ENCODE results near the gene TBL1XR1.
"Not testable (repeated sequence)": the region's sequence is repeated elsewhere in the genome, so short reads cannot be mapped to it uniquely, and the experiment has no call there.

TBL1XR1 gene

GRCh38 chr3:177186306-177186705 lies 11.0 kb downstream of the TBL1XR1 start:
- no peaks in the 10 kb centered on the region for H3K36me3 ChIP-seq (ENCODE audit: control insufficient read depth, insufficient read depth, low read length)
- H3K27me3 ChIP-seq (replicated peaks; ENCODE audit: control insufficient read depth, insufficient read depth, low read length, poor library complexity, severe bottlenecking) = no peaks in the 10 kb centered on the region
- H3K27ac ChIP-seq (ENCODE audit: insufficient read depth, low read length, poor library complexity, severe bottlenecking) = no peak overlapping the region
- H3K9me3 ChIP-seq (ENCODE audit: control insufficient read depth, low read length) = no peaks in the 10 kb centered on the region
- H3K4me1 ChIP-seq (ENCODE audit: control insufficient read depth, insufficient read depth, low read length, poor library complexity, severe bottlenecking) = peaks cover 32% of the 10 kb centered on the region
- H3K4me3 ChIP-seq (ENCODE audit: insufficient read depth, low read depth, low read length, poor library complexity, severe bottlenecking) = no peak overlapping the region
- no peak for DNase-seq

- Histone ChIP-seq H3K9me3 (ENCODE audit: control insufficient read depth, low read length) (no peaks in the 10 kb centered on the region), H3K27me3 (replicated peaks; ENCODE audit: control insufficient read depth, insufficient read depth, low read length, poor library complexity, severe bottlenecking) (no peaks in the 10 kb centered on the region), H3K27ac (ENCODE audit: insufficient read depth, low read length, poor library complexity, severe bottlenecking) (no peak overlapping the region), H3K36me3 (ENCODE audit: control insufficient read depth, insufficient read depth, low read length) (no peaks in the 10 kb centered on the region), H3K4me3 (ENCODE audit: insufficient read depth, low read depth, low read length, poor library complexity, severe bottlenecking) (no peak overlapping the region), H3K4me1 (ENCODE audit: control insufficient read depth, insufficient read depth, low read length, poor library complexity, severe bottlenecking) (peaks cover 27% of the 10 kb centered on the region)
- DNase-seq = no peak
Observed at GRCh38 chr3:177185035-177185574, 12.2 kb downstream of the TBL1XR1 start.

GRCh38 chr3:177184602-177185001 lies 12.7 kb downstream of the TBL1XR1 start:
- not testable (repeated sequence) for H3K4me3 ChIP-seq (ENCODE audit: insufficient read depth, low read depth, low read length, poor library complexity, severe bottlenecking); H3K9me3 ChIP-seq (ENCODE audit: control insufficient read depth, low read length); H3K36me3 ChIP-seq (ENCODE audit: control insufficient read depth, insufficient read depth, low read length); DNase-seq; H3K27ac ChIP-seq (ENCODE audit: insufficient read depth, low read length, poor library complexity, severe bottlenecking); H3K27me3 ChIP-seq (replicated peaks; ENCODE audit: control insufficient read depth, insufficient read depth, low read length, poor library complexity, severe bottlenecking)
- H3K4me1 ChIP-seq (ENCODE audit: control insufficient read depth, insufficient read depth, low read length, poor library complexity, severe bottlenecking) = peaks cover 27% of the 10 kb centered on the region

GRCh38 chr3:177182352-177182751 lies 14.9 kb downstream of the TBL1XR1 start:
- Histone ChIP-seq H3K27me3 (replicated peaks; ENCODE audit: control insufficient read depth, insufficient read depth, low read length, poor library complexity, severe bottlenecking) (no peaks in the 10 kb centered on the region), H3K4me1 (ENCODE audit: control insufficient read depth, insufficient read depth, low read length, poor library complexity, severe bottlenecking) (peaks cover 27% of the 10 kb centered on the region), H3K9me3 (ENCODE audit: control insufficient read depth, low read length) (no peaks in the 10 kb centered on the region), H3K36me3 (ENCODE audit: control insufficient read depth, insufficient read depth, low read length) (no peaks in the 10 kb centered on the region), H3K4me3 (ENCODE audit: insufficient read depth, low read depth, low read length, poor library complexity, severe bottlenecking) (no peak overlapping the region), H3K27ac (ENCODE audit: insufficient read depth, low read length, poor library complexity, severe bottlenecking) (no peak overlapping the region)
- no peak for DNase-seq

GRCh38 chr3:177181418-177181817 lies 15.9 kb downstream of the TBL1XR1 start:
- no peaks in the 10 kb centered on the region for H3K36me3 ChIP-seq (ENCODE audit: control insufficient read depth, insufficient read depth, low read length)
- H3K9me3 ChIP-seq (ENCODE audit: control insufficient read depth, low read length) = no peaks in the 10 kb centered on the region
- peaks cover 24% of the 10 kb centered on the region for H3K4me1 ChIP-seq (ENCODE audit: control insufficient read depth, insufficient read depth, low read length, poor library complexity, severe bottlenecking)
- no peak overlapping the region for H3K27ac ChIP-seq (ENCODE audit: insufficient read depth, low read length, poor library complexity, severe bottlenecking)
- no peak for DNase-seq
- H3K4me3 ChIP-seq (ENCODE audit: insufficient read depth, low read depth, low read length, poor library complexity, severe bottlenecking) = no peak overlapping the region
- no peaks in the 10 kb centered on the region for H3K27me3 ChIP-seq (replicated peaks; ENCODE audit: control insufficient read depth, insufficient read depth, low read length, poor library complexity, severe bottlenecking)

GRCh38 chr3:177180506-177180905 lies 16.8 kb downstream of the TBL1XR1 start:
- Histone ChIP-seq H3K27ac (ENCODE audit: insufficient read depth, low read length, poor library complexity, severe bottlenecking) (no peak overlapping the region), H3K4me3 (ENCODE audit: insufficient read depth, low read depth, low read length, poor library complexity, severe bottlenecking) (no peak overlapping the region), H3K9me3 (ENCODE audit: control insufficient read depth, low read length) (no peaks in the 10 kb centered on the region), H3K4me1 (ENCODE audit: control insufficient read depth, insufficient read depth, low read length, poor library complexity, severe bottlenecking) (peaks cover 20% of the 10 kb centered on the region), H3K27me3 (replicated peaks; ENCODE audit: control insufficient read depth, insufficient read depth, low read length, poor library complexity, severe bottlenecking) (no peaks in the 10 kb centered on the region), H3K36me3 (ENCODE audit: control insufficient read depth, insufficient read depth, low read length) (no peaks in the 10 kb centered on the region)
- DNase-seq = no peak

GRCh38 chr3:177179281-177180067 lies 17.8 kb downstream of the TBL1XR1 start:
- no peaks in the 10 kb centered on the region for H3K9me3 ChIP-seq (ENCODE audit: control insufficient read depth, low read length)
- no peaks in the 10 kb centered on the region for H3K27me3 ChIP-seq (replicated peaks; ENCODE audit: control insufficient read depth, insufficient read depth, low read length, poor library complexity, severe bottlenecking)
- peaks cover 20% of the 10 kb centered on the region for H3K4me1 ChIP-seq (ENCODE audit: control insufficient read depth, insufficient read depth, low read length, poor library complexity, severe bottlenecking)
- no peak overlapping the region for H3K4me3 ChIP-seq (ENCODE audit: insufficient read depth, low read depth, low read length, poor library complexity, severe bottlenecking)
- no peak overlapping the region for H3K27ac ChIP-seq (ENCODE audit: insufficient read depth, low read length, poor library complexity, severe bottlenecking)
- DNase-seq = no peak
- no peaks in the 10 kb centered on the region for H3K36me3 ChIP-seq (ENCODE audit: control insufficient read depth, insufficient read depth, low read length)

- H3K4me1 ChIP-seq (ENCODE audit: control insufficient read depth, insufficient read depth, low read length, poor library complexity, severe bottlenecking) = peaks cover 18% of the 10 kb centered on the region
- no peaks in the 10 kb centered on the region for H3K27me3 ChIP-seq (replicated peaks; ENCODE audit: control insufficient read depth, insufficient read depth, low read length, poor library complexity, severe bottlenecking)
- H3K36me3 ChIP-seq (ENCODE audit: control insufficient read depth, insufficient read depth, low read length) = no peaks in the 10 kb centered on the region
- DNase-seq = no peak
- no peak overlapping the region for H3K27ac ChIP-seq (ENCODE audit: insufficient read depth, low read length, poor library complexity, severe bottlenecking)
- no peaks in the 10 kb centered on the region for H3K9me3 ChIP-seq (ENCODE audit: control insufficient read depth, low read length)
- H3K4me3 ChIP-seq (ENCODE audit: insufficient read depth, low read depth, low read length, poor library complexity, severe bottlenecking) = no peak overlapping the region
Observed at GRCh38 chr3:177177749-177178221, 19.5 kb downstream of the TBL1XR1 start.

- no peaks in the 10 kb centered on the region for H3K9me3 ChIP-seq (ENCODE audit: control insufficient read depth, low read length)
- no peak for DNase-seq
- H3K27ac ChIP-seq (ENCODE audit: insufficient read depth, low read length, poor library complexity, severe bottlenecking) = no peak overlapping the region
- no peaks in the 10 kb centered on the region for H3K27me3 ChIP-seq (replicated peaks; ENCODE audit: control insufficient read depth, insufficient read depth, low read length, poor library complexity, severe bottlenecking)
- H3K4me3 ChIP-seq (ENCODE audit: insufficient read depth, low read depth, low read length, poor library complexity, severe bottlenecking) = no peak overlapping the region
- H3K4me1 ChIP-seq (ENCODE audit: control insufficient read depth, insufficient read depth, low read length, poor library complexity, severe bottlenecking) = peaks cover 11% of the 10 kb centered on the region
- H3K36me3 ChIP-seq (ENCODE audit: control insufficient read depth, insufficient read depth, low read length) = no peaks in the 10 kb centered on the region
Observed at GRCh38 chr3:177174607-177175170, 22.6 kb downstream of the TBL1XR1 start.
